Measurements from ENCODE around the gene CACNG7. TPM values are rescaled to one million over a fixed set of nuclear protein-coding genes. Genes with fewer than 3 reads are reported as not detected.

Gene CACNG7
- total RNA-seq (under 1 TPM; 0.39 to 0.81 TPM), polyA plus RNA-seq (ENCODE audit: insufficient read depth, low read depth, low replicate concordance) (0.53 TPM)
- long read RNA-seq, donor 1, result 0 reads
- long read RNA-seq, donor 2, result 0 reads

DNA sequence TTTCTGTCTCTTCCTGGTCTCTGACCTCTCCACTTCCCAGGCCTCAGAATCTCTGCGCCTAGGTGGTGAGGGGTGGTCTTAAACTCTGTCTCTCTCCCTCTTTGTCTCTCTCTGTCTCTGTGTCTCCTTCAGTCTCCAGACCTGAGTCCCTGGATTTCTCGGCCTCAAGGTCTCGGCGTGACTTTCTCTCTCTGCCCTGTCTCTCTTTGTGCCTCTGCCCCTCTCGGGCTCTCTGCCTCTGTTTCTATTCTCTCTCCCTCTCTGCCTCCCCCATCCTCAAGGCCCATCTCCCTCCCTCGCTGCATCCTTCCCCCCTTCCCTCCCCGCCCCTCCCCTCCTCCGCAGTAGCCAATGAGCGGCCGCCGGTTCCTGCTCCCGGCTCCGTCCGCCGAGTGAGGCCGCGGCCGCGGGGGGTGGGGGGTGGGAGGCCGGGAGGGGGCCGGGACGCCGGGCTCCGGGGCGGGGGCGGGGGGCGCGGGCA is at the start of gene CACNG7:
TSS of gene CACNG7 (plus strand) at position 344 of the 481 bp plus-strand sequence. CDS start 3,554 bp downstream, outside the sequence.
- H3K9me3 ChIP-seq, result no peaks in the 10 kb centered on the region
- H3K4me1 ChIP-seq, result peaks cover 8% of the 10 kb centered on the region
- 1 to 3% methylated on average over 14 to 22 of the region's 28 CpGs for WGBS, 2 donors
- no peaks in the 10 kb centered on the region for H3K36me3 ChIP-seq (ENCODE audit: low read depth, missing control alignments)
- TF ChIP-seq, protein P1, sequence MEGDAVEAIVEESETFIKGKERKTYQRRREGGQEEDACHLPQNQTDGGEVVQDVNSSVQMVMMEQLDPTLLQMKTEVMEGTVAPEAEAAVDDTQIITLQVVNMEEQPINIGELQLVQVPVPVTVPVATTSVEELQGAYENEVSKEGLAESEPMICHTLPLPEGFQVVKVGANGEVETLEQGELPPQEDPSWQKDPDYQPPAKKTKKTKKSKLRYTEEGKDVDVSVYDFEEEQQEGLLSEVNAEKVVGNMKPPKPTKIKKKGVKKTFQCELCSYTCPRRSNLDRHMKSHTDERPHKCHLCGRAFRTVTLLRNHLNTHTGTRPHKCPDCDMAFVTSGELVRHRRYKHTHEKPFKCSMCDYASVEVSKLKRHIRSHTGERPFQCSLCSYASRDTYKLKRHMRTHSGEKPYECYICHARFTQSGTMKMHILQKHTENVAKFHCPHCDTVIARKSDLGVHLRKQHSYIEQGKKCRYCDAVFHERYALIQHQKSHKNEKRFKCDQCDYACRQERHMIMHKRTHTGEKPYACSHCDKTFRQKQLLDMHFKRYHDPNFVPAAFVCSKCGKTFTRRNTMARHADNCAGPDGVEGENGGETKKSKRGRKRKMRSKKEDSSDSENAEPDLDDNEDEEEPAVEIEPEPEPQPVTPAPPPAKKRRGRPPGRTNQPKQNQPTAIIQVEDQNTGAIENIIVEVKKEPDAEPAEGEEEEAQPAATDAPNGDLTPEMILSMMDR (IDR thresholded peaks at IDR 0.05), result no peak
- TF ChIP-seq POLR2A (IDR thresholded peaks at IDR 0.05), result no peak
- peak within 1 kb of the TSS in 1 of 2 donors; percentile 18 for H3K4me3 ChIP-seq
- H3K27me3 ChIP-seq, result no peaks in the 10 kb centered on the region
- intact Hi-C loops (cut with DNase I; ENCODE audit: low total_unique reads), result no loop called here
- no peak for DNase-seq
- H3K27ac ChIP-seq, result no peak within 1 kb of the TSS

DNA sequence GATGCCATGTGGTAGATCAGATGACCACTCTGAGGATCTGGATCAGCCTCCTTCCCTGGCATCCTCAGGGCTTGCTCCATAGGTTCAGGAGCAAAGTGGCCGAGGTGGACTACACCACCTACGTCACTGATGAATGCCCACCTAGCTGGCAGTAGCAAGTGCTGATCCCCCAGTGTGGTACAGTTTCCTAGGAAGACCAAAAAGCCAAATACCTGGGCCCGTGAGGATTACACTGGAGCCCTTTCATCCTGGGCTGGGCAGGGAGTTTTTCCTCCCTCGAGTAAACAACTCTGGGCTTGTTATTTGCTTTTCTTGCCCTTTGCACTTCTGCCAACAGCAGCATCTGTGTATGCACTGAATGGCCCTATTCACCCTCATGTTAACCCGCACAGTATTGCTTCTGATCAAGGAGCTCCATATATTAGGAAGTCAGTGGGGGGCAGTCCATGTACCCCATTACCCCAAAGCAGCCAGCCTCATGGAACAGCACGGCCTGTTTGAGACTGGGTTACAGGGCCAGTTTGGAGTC is 44.7 kb upstream of the CACNG7 start:
- H3K36me3 ChIP-seq (ENCODE audit: low read depth, missing control alignments), result no peaks in the 10 kb centered on the region
- no peaks in the 10 kb centered on the region for H3K27me3 ChIP-seq
- H3K4me1 ChIP-seq, result peaks cover 18% of the 10 kb centered on the region
- TF ChIP-seq POLR2A (IDR thresholded peaks at IDR 0.05), result no peak
- TF ChIP-seq, protein P1 (IDR thresholded peaks at IDR 0.05), result no peak
- H3K9me3 ChIP-seq, result no peaks in the 10 kb centered on the region
- no peak overlapping the region for H3K4me3 ChIP-seq
- no peak overlapping the region for H3K27ac ChIP-seq
- DNase-seq, result no peak
- intact Hi-C loops (cut with DNase I; ENCODE audit: low total_unique reads), result no loop called here
- WGBS, 2 donors, result 72 to 88% methylated on average over 6 of the region's 6 CpGs

DNA sequence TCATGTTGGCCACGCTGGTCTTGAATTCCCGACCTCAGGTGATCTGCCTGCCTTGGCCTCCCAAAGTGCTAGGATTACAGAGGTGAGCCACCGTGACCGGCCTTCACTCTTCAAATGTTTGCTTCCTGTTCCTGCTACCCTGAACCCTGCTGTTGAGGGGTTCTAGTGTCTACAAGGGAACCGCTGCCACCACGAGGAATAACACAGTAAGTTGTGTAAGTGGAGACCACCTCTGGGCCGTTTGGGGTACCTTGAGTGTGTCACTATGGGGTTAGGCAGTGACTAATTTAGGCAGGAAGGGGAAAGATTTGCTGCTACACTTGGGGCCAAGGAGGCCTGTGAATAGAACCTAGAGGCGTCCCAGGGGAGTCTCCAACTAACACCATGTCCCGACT is 43.6 kb upstream of the CACNG7 start:
- intact Hi-C loops (cut with DNase I; ENCODE audit: low total_unique reads), result no loop called here
- Histone ChIP-seq H3K9me3 (no peaks in the 10 kb centered on the region), H3K27me3 (no peaks in the 10 kb centered on the region), H3K27ac (no peak overlapping the region), H3K4me3 (no peak overlapping the region), H3K36me3 (ENCODE audit: low read depth, missing control alignments) (no peaks in the 10 kb centered on the region), H3K4me1 (peaks cover 18% of the 10 kb centered on the region)
- no peak for TF ChIP-seq POLR2A (IDR thresholded peaks at IDR 0.05)
- TF ChIP-seq, protein P1 (IDR thresholded peaks at IDR 0.05), result no peak
- DNase-seq, result no peak
- 38 to 54% methylated on average over 9 of the region's 9 CpGs for WGBS, 2 donors

DNA sequence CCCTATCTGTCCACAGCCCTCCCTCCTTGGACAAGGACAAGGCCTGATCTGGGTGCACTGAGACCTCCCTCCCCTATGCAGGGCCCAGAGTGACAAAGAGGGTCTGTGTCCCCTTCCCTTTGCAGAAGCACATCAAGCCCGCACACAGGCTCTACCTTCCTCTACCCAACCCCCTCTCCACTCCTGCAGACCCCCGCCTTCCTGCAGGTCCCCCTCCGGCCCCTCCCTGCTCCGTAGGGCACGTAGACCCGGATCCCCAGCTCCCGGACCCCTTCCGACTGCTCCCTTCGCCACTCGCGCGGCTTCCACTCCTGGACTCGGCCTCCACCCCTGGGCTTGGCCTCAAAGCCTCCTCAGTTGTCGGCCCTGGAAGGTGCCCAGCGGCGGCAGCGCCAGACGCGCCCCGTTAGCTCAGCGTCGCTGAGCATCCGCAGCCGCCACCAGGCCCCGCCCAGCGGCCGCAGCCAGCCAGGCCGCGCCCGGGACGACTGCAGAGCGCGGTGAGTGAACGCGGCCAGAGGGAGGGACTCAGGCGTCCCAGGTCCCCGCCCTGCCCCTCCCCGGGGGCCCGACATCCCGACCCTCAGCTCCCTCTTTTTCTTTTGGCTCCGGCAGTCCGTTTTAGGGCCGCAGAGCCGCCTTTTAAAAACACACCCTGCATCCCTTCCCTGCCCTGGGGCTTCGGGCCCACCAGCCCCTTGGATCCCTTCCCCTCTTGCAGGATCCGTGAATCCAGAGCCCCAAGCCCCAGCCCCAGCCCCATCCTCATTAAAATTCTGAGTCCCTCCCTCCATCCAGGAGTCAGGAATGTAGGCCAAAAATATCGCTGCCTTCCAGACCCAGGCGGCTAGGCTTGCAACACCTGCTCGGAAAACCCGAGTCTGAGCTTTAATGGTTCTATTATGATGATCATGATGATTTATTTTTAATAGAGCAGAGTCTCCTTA is 42.9 kb upstream of the CACNG7 start:
- DNase-seq, result peak; percentile 57
- Histone ChIP-seq H3K27ac (peak overlapping the region in 1 of 2 donors; percentile 79), H3K4me1 (peaks cover 18% of the 10 kb centered on the region), H3K36me3 (ENCODE audit: low read depth, missing control alignments) (no peaks in the 10 kb centered on the region), H3K4me3 (peak overlapping the region; percentile 34 to 61), H3K27me3 (no peaks in the 10 kb centered on the region), H3K9me3 (no peaks in the 10 kb centered on the region)
- TF ChIP-seq, protein P1 (IDR thresholded peaks at IDR 0.05), result no peak
- no peak for TF ChIP-seq POLR2A (IDR thresholded peaks at IDR 0.05)
- WGBS, 2 donors, result 2 to 3% methylated on average over 30 to 50 of the region's 50 CpGs
- intact Hi-C loops (cut with DNase I; ENCODE audit: low total_unique reads), result no loop called here

Data from testis (tissue), 5 donors.